GM15510 (cell line): ENCODE measurements around the gene ADIRF.

Source experiments
- POLR2A ChIP-seq: IDR thresholded peaks from 3 replicates; pipeline ENCODE4 v1.6.1; 2011; ENCODE audit warnings: borderline replicate concordance; ENCODE audit not compliant: insufficient read length; ENCODE audit errors: extremely low read depth

Gene ADIRF

DNA sequence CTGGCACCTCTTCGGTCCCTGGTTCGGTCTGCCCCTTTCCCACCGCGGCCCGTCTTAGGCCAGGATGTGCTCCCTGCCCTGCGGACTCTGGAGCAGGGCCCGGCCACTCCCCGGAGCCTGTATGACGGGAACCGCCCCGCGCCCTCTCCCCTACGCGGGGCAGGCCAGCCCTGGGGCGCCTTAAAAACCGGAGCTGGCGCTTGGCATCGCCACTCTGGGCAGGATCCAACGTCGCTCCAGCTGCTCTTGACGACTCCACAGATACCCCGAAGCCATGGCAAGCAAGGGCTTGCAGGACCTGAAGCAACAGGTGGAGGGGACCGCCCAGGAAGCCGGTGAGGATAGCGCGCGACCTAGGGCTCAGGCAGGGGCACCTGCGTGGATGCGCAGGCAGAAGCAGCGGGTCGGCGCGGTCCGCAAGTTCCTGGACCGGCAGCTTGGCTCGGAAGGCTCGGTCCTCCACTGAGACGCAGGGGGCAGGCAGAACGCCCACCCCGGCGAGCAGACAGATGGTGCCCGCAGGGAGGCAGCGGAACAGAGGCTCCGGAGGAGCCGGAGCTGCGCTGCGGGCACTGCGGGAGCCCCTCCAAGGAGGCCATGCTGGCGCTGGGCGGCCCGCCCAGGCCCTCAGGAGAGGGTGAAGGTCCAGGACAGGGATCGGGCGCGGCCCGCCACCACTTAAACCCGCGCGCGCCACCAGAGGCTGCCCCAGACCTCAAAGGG, at the start of gene ADIRF:
Gene ADIRF, plus strand, starts transcription at position 212 of the 723 bp plus-strand sequence. Its CDS starts 63 bp downstream, at position 275.
- TF ChIP-seq POLR2A: no peak

DNA sequence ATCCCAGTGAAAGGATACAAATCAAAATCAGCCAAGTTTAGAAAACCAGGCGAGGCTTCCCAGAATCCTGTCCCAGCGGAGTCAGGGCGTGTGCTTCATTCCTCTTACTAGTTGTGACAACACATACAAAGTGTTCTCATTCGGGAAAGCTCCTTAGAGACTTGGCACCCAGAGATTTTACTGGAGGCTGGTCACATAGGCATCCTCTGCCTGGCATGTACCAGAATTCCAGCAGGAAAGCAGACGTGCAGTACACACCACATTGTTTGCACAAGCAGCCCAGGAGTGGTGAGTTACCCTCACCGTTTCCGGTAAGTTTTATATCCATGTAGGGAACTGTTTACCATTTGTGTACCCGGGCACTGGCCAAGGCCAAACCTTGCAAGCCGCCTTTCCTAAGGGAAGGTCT, 45.7 kb upstream of the ADIRF start:
- TF ChIP-seq POLR2A: no peak

DNA sequence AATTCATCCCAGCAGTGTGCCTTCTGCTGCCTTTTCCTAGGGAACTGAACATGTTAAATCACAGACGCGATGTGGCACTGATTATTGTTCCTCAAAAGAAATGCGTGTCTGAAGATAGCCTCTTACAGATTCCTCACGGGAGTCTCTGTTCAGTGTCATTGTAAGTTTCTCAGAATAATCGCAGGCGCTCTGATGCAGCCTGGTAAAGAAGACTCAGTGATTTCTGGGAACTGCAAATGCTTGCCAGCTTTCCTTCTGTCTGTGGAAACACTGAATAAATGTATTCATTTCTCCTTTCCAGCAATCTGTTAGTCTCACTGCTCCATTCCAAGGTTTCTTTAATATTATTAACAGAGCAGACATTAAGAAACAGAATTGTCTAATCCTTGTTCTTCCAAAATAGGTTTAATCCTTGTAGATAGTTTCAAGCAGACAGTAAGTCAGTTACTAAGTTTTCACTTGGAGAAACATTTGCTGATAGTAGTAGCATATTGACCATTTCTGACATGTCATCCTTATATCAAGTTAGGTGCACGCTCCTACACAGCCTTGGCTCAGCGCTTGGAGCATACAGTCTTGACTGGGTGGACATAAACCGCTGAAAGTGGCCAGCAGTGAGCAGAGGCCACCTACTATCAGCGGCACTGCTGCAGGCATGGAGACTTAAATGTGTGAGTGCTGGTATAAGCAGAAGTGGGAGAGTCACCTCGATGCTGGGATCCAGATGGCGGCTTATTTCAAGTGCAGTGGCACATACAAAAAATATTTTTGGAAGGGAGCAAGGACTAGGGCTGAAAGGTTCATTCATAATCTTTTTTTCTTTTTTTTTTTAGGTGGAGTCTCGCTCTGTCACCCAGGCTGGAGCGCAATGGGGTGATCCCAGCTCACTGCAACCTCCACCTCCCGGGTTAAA, 38.6 kb upstream of the ADIRF start:
- no peak for TF ChIP-seq POLR2A

DNA sequence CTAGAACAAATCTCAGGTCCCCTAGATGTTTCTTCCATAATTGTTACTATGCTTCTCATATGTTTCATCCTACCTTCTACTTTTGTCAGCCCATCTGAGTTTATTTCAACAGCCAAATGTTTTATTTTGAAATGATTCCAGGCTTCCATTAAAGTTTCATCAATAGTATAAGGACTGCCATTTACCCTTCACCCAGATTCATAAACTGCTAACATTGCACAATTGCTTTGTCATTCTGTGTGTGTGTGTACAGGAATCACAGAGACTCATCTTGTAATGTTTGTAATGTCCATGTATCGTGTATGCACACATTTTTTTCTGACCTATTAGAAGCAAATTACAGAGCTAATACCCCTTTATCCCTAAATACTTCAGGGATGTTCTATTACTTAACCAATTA, 36.4 kb upstream of the ADIRF start:
- TF ChIP-seq POLR2A: no peak

DNA sequence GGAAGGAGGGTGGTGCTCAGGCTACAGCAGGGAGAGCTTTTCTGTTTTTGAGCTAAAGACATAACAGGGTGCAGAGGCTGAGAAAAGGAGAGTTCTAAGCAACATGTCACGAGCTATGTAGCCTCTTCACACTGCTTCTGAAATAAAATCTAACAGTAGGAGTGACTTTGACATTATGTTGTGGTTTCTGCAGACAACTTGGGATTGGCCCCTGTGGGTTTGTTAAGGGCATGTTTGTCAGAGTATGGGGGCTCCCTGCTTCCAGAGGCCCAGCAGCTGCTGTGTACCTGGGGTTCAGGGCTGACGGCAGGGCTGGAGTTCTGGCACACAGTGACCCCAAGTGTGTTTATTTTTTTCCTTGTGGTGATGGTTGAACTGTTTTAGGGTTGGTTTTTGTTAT, 35.6 kb upstream of the ADIRF start:
- TF ChIP-seq POLR2A: no peak

DNA sequence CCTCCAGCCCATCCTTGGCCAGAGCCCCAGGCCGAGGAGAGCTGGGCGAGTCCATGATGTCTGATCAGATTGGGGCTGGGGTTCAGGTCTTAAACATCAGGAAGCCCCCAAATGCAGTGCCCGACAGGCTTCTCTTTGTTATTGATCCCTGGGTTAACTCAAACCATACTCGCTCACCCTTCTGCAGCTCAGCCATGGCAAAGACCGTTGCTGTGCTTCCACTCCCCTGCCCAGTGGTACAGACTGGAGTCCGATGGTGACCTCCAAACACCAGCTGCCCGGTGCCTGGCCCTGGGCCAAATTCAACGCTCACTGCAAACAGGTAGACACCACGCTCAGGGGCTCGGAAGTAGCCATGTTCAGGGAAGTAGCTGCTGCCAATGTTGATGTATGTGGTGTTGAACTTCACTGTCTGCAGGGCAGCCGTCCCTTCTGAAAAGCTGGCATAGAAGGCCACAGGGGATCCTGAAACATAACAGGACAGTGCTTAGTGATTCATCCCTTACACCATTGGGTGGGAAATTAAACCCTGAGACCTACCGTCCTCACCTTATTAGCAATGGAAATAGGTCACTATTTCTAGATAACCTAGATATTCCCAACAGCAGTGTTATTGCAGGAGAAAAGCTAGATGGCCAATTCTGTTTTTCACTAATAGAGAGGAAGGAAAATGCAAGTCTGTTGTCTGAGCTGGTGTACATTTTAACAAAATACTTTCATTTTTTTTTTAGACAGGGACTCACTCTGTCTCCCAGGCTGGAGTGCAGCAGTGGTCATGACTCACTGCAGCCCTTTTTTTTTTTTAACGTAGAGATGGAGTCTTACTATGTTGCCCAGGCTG, 31.4 kb upstream of the ADIRF start:
- TF ChIP-seq POLR2A: no peak

DNA sequence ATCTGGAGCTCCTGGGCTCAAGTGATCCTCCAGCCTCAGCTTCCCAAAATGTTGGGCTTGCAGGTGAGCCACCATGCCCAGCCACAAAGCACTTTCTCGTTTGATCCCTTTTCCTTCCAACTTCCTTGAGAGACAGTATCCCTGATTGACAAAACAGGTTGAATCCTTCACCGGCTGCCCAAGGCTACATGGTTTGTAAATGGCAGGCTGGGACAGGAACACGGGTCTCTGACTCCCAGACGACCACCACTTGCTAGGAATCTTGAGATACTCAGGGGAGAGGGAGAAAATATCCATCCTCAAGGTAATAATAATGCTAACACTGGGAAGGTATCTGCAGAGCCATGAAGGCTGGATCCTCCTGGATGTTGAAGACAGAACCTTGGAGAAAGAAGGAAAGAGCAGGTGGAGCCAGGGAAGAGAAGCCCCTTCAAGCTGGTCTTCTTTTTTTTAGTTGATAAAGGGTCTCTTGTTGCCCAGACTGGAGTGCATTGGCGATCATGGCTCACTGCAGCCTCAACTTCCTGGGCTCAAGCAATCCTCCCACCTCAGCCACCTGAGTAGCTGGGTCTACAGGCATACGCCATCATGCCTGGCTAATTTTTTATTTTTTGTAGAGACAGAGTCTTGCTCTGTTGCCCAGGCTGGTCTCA, 30.7 kb upstream of the ADIRF start:
- TF ChIP-seq POLR2A: no peak

DNA sequence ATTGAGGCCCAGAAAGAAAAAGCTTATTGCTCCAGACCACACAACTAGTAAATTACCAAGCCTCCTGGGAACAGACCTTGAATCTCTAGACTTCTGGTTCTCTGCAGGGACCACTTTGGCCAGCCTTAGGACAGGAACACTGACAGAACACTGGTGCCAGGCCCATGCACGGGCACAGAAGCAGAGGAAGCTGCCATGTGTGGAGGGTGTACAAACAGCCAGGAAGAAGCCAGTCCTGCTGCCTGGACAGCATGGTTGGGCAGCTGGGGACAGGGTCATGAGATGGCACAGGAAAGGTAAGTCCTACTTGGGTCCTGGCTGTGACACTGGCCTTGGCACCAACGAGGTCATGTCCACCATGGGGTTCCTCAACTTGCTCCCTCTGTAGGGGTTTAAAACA, 30.0 kb upstream of the ADIRF start:
- no peak for TF ChIP-seq POLR2A

DNA sequence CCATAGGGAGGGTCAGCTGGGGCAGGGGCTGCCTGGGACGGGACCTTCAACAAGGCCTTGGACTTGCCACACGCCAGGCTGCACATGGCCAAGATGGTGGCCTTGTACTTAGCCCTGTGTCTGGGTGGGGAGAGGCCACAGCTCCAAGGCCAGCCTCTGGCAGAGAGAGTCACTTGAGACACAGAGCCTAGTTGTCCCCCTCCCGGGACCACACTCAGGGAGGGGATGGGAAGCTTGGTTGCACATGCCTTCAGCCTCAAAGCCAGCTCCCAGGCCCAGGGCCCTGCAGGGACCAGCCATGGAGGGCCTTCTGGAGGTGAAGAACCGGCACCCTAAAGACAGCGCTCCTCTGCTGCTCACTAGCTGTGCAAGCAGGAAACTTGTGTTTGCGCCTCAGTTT, 27.6 kb upstream of the ADIRF start:
- TF ChIP-seq POLR2A: no peak

DNA sequence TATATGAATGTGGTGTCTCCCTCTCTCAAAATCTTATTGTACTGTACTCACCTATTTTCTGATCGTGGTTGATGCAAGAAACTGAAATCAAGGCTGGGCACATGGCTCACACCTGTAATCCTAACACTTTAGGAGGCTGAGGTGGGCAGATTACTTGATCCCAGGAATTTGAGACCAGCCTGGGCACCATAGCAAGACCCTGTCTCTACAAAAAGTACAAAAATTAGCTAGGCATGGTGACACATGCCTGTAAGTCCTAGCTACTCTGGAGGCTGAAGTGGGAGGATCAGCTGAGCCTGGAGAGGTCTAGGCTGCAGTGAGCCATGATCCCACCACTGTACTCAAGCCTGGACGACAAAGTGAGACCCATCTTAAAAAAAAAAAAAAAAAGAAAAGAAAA, 26.9 kb upstream of the ADIRF start:
- TF ChIP-seq POLR2A: no peak

DNA sequence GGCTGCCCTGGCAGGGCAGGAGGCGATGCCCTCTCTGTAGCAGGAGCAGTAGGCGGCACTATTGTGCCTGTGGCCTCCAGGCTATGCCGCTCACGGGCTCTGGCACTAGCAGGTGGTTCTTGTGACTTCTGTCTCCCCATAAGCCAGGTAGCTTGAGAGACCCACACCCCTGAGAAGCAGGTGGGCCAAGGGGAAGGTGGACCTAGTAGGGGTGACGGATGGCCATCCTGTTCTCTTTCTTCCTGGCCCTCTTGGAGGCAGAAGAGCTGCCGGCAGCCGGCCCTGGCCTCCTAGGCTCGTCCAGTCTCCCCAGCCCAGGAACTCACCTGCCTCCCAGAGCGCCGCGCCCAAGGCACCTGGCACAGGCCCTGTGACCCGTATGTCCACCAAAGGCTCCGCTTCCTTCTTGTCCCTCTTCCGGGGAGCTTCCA, 26.3 kb upstream of the ADIRF start:
- no peak for TF ChIP-seq POLR2A

DNA sequence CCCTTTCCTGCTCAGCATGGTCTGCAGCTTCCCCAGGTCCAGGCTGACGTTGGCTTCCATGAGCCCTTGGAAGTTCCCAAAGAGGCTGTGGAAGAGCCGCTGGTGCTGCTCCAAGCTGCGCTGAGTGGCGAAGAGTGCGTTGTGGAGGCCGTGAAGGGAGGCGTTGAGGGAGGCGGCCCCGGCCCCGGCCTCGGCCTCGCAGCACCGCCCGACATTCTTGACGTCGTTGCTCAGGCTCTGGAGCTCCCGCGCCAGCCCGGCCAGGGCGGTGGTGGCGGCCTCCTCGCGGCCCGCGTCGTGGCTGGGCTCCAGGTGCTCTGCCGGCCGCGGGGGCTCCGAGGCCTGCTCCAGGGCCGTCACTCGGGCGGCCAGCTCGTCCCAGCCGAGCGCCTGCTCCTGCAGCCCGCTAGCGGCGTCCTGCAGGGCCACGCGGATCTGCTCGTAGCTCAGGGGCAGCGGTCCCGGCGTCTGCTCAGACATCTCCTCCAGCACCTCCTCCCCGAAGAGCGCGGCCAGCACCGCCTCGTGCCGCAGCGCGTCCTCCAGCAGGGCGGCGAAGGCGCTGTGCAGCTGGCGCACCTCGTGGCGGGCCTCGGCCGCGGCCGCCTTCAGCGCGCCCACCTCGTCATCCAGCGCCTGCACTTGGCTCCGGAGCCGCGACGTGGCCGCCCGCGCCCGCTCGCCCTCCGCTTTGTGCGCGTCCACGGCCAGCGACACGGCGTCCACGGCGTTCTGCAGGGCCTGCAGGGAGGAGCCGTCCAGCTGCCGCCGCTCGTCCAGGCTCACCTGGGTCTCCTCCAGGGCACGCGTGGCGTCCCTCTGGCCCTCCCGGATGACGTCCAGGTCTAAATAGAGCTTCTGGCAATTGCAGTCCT, 25.6 kb upstream of the ADIRF start:
- no peak for TF ChIP-seq POLR2A

DNA sequence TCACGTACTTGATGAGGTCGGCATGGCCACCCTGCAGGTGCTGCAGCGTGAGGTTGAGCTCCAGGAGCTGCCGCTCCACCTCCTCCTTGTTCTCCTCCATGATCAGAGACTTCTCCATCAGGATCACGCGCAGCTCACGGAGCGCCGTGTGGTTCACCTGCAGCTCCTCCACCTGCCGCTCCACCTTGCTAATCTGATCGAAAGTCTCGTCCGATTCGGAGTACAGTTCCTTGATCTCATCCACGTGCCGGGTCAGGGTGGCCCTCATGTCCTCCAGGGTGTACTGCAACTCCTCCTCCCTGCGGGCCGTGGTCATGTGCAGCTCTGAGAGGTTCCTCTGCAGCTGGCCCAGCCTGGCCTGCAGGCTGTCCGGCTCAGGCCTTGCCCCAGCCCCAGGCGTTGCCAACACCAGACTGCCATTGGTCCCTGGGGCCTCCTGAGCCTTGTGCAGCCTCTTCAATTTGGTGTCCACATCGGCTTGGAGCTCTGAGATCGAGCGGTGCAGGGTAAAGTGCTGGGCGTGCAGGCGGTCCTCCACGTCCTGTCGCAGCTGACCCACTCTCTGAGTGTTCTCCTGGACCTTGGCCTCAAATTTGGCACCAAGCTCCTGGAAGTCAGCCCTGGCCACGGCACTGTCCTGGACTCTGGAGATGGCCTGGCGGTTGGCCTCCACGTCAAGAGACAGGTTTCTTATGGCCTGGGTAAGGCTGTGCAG, 24.8 kb upstream of the ADIRF start:
- TF ChIP-seq POLR2A: no peak
